ENCODE results near the gene KIR2DL4.

- TF ChIP-seq CTCF (IDR thresholded peaks at IDR 0.05 in 2 of 3, conservative IDR thresholded peaks at IDR 0.05 in 1 of 3; ENCODE audit: borderline replicate concordance in 1 of 3, insufficient read depth in 1 of 3, low read depth in 2 of 3, low read length in 2 of 3), result no peak
- no peak for TF ChIP-seq POLR2AphosphoS5 (IDR thresholded peaks at IDR 0.05; ENCODE audit: low read depth, low read length)
- no peak for TF ChIP-seq ZBTB33 (IDR thresholded peaks at IDR 0.05; ENCODE audit: extremely low read depth, insufficient replicate concordance, low read length)
- TF ChIP-seq CEBPB (IDR thresholded peaks at IDR 0.05; ENCODE audit: low read depth), result no peak
- no peak for TF ChIP-seq MAX (IDR thresholded peaks at IDR 0.05)
- TF ChIP-seq POLR2A (IDR thresholded peaks at IDR 0.05; ENCODE audit: borderline replicate concordance, extremely low read depth, insufficient read depth, insufficient read length), result no peak
- TF ChIP-seq REST (IDR thresholded peaks at IDR 0.05; ENCODE audit: low read depth), result no peak
- TF ChIP-seq EZH2 (IDR thresholded peaks at IDR 0.05), result no peak
- TF ChIP-seq EZH2phosphoT487 (IDR thresholded peaks at IDR 0.05; ENCODE audit: borderline replicate concordance), result no peak
- TF ChIP-seq SRF (IDR thresholded peaks at IDR 0.05; ENCODE audit: low read depth), result no peak
- TF ChIP-seq FOSL1 (IDR thresholded peaks at IDR 0.05; ENCODE audit: low read depth), result no peak
- no peak for TF ChIP-seq RAD21 (IDR thresholded peaks at IDR 0.05; ENCODE audit: low read depth)
Measured at GRCh38 chr19:54791476-54791875, 11.9 kb upstream of the KIR2DL4 start.
